HEK293 (cell line): ENCODE measurements around the gene ADAM19.

Source experiments
- GLIS2 ChIP-seq: fragments of 450-650 bp; formaldehyde crosslinking; IDR thresholded peaks from 2 replicates; pipeline ENCODE4 v1.5.1; 2016; ENCODE audit warnings: missing biosample characterization, missing genetic modification characterization
- KLF10 ChIP-seq: fragments of 450-650 bp; IDR thresholded peaks from 2 replicates; pipeline ENCODE4 v1.5.1; 2018; ENCODE audit warnings: missing biosample characterization, mild to moderate bottlenecking, missing genetic modification characterization
- KLF9 ChIP-seq: fragments of 450-650 bp; formaldehyde crosslinking; IDR thresholded peaks from 2 replicates; pipeline ENCODE4 v1.5.1; 2016; ENCODE audit warnings: missing biosample characterization, missing genetic modification characterization, low read depth
- OVOL3 ChIP-seq: fragments of 450-650 bp; formaldehyde crosslinking; IDR thresholded peaks from 2 replicates; pipeline ENCODE4 v1.5.1; 2016; ENCODE audit warnings: missing biosample characterization, missing genetic modification characterization
- SP2 ChIP-seq: fragments of 450-650 bp; formaldehyde crosslinking; IDR thresholded peaks from 2 replicates; pipeline ENCODE4 v1.5.1; 2016; ENCODE audit warnings: missing biosample characterization, missing genetic modification characterization
- YY1 ChIP-seq: fragments of 450-650 bp; formaldehyde crosslinking; IDR thresholded peaks from 2 replicates; pipeline ENCODE4 v1.5.1; 2018; ENCODE audit warnings: missing biosample characterization, missing genetic modification characterization
- ZBTB20 ChIP-seq: fragments of 450-650 bp; formaldehyde crosslinking; IDR thresholded peaks from 2 replicates; pipeline ENCODE4 v1.5.1; 2016; ENCODE audit warnings: missing biosample characterization, missing genetic modification characterization
- ZBTB8A ChIP-seq: fragments of 450-650 bp; formaldehyde crosslinking; IDR thresholded peaks from 2 replicates; pipeline ENCODE4 v1.5.1; 2016; ENCODE audit warnings: missing biosample characterization, missing genetic modification characterization
- ZNF23 ChIP-seq: fragments of 450-650 bp; formaldehyde crosslinking; IDR thresholded peaks from 2 replicates; pipeline ENCODE4 v1.5.1; 2016; ENCODE audit warnings: missing biosample characterization, missing genetic modification characterization, borderline replicate concordance
- ZNF350 ChIP-seq: fragments of 450-650 bp; formaldehyde crosslinking; IDR thresholded peaks from 2 replicates; pipeline ENCODE4 v1.5.0; 2017; ENCODE audit warnings: missing biosample characterization, mild to moderate bottlenecking, missing genetic modification characterization
- ZNF544 ChIP-seq: fragments of 450-650 bp; formaldehyde crosslinking; IDR thresholded peaks from 2 replicates; pipeline ENCODE4 v1.5.0; 2017; ENCODE audit warnings: missing biosample characterization, missing genetic modification characterization
- ZNF548 ChIP-seq: fragments of 450-650 bp; formaldehyde crosslinking; IDR thresholded peaks from 2 replicates; pipeline ENCODE4 v1.5.1; 2016; ENCODE audit warnings: missing biosample characterization, missing genetic modification characterization
- ZNF549 ChIP-seq: fragments of 450-650 bp; IDR thresholded peaks from 2 replicates; pipeline ENCODE4 v1.5.1; 2018; ENCODE audit warnings: missing biosample characterization, missing genetic modification characterization, mild to moderate bottlenecking, inconsistent platforms, moderate library complexity
- ZNF623 ChIP-seq: fragments of 450-650 bp; formaldehyde crosslinking; IDR thresholded peaks from 2 replicates; pipeline ENCODE4 v1.5.1; 2016; ENCODE audit warnings: missing biosample characterization, missing genetic modification characterization
- ZNF660 ChIP-seq: fragments of 450-650 bp; IDR thresholded peaks from 2 replicates; pipeline ENCODE4 v1.5.1; 2018; ENCODE audit warnings: missing biosample characterization, mild to moderate bottlenecking, missing genetic modification characterization
- ZSCAN16 ChIP-seq: fragments of 450-650 bp; formaldehyde crosslinking; IDR thresholded peaks from 2 replicates; pipeline ENCODE4 v1.5.1; 2016; ENCODE audit warnings: missing biosample characterization, missing genetic modification characterization
- TF ChIP-seq, protein P1 (sequence below): fragments of 450-650 bp; formaldehyde crosslinking; IDR thresholded peaks from 2 replicates; pipeline ENCODE4 v1.5.1; 2016; ENCODE audit warnings: missing biosample characterization, missing genetic modification characterization, borderline replicate concordance
- TF ChIP-seq, protein P2 (sequence below): fragments of 450-650 bp; formaldehyde crosslinking; IDR thresholded peaks from 2 replicates; pipeline ENCODE4 v1.5.1; 2016; ENCODE audit warnings: missing biosample characterization, missing genetic modification characterization
- TF ChIP-seq, protein P3 (sequence below): fragments of 450-650 bp; formaldehyde crosslinking; IDR thresholded peaks from 2 replicates; pipeline ENCODE4 v1.5.1; 2016; ENCODE audit warnings: missing biosample characterization, missing genetic modification characterization
- TF ChIP-seq, protein P4 (sequence below): fragments of 450-650 bp; formaldehyde crosslinking; IDR thresholded peaks from 2 replicates; pipeline ENCODE4 v1.5.1; 2016; ENCODE audit warnings: missing biosample characterization, missing genetic modification characterization
- TF ChIP-seq, protein P5 (sequence below): fragments of 450-650 bp; formaldehyde crosslinking; IDR thresholded peaks from 2 replicates; pipeline ENCODE4 v1.5.1; 2016; ENCODE audit warnings: missing biosample characterization, missing genetic modification characterization
- TF ChIP-seq, protein P6 (sequence below): fragments of 450-650 bp; formaldehyde crosslinking; optimal IDR thresholded peaks from 2 replicates; pipeline ENCODE3; 2016; ENCODE audit warnings: missing biosample characterization, mild to moderate bottlenecking, missing genetic modification characterization
- TF ChIP-seq, protein P7 (sequence below): fragments of 450-650 bp; formaldehyde crosslinking; IDR thresholded peaks from 2 replicates; pipeline ENCODE4 v1.5.1; 2017; ENCODE audit warnings: missing biosample characterization, missing genetic modification characterization

The ADAM19 gene

DNA sequence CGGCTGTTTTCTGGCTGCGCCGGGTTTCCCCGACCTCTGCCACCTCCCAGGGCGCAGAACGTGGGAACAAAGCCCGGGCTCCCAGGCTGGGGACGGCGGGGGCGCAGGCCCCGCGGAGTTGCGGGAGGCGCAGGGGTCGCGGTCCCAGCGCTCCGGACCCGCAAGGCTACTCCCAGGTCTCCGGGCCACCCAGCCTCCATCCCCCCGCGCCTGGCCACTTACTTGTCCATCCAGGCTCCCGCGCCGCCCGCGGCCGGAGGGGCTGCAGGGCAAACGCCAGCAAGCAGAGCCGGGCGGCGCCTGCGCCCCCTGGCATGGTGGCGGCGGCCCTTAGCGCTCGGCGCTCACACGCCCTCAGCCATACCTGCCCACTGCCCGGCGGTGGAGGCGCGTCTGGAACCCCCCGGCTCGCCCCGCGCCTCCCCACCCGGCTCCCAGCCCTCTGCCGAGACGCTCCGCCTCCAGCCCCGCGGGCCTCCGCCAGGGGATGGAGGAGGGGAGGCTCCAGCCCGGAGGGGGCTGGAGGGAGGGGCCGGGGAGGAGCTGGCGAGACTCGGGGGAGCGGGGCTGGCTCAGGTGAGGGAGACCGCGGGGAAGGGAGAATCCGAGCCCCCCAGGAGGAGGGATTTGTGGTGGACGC lies at the start of gene ADAM19 (continued):
- TF ChIP-seq ZBTB8A (tag by site-specific recombination) (peak; percentile 35), ZNF350 (tag by site-specific recombination) (no peak), YY1 (tag by site-specific recombination) (0 out of 2 replicates have a peak, but pooled peaks have one; percentile 42), GLIS2 (tag by site-specific recombination) (peak; percentile 81), ZNF23 (tag by site-specific recombination) (no peak), ZNF549 (tag by site-specific recombination) (no peak), ZNF660 (tag by site-specific recombination) (no peak), ZNF623 (tag by site-specific recombination) (no peak), ZSCAN16 (tag by site-specific recombination) (no peak), ZBTB20 (tag by site-specific recombination) (peak; percentile 37; the same call in 1 of the 2 replicates), KLF10 (tag by site-specific recombination) (peak; percentile 25; the same call in 1 of the 2 replicates), SP2 (tag by site-specific recombination) (no peak), KLF9 (tag by site-specific recombination) (peak; percentile 21; the same call in 1 of the 2 replicates), OVOL3 (tag by site-specific recombination) (no peak), ZNF548 (no peak), ZNF544 (tag by site-specific recombination) (no peak)
- TF ChIP-seq, protein P1, sequence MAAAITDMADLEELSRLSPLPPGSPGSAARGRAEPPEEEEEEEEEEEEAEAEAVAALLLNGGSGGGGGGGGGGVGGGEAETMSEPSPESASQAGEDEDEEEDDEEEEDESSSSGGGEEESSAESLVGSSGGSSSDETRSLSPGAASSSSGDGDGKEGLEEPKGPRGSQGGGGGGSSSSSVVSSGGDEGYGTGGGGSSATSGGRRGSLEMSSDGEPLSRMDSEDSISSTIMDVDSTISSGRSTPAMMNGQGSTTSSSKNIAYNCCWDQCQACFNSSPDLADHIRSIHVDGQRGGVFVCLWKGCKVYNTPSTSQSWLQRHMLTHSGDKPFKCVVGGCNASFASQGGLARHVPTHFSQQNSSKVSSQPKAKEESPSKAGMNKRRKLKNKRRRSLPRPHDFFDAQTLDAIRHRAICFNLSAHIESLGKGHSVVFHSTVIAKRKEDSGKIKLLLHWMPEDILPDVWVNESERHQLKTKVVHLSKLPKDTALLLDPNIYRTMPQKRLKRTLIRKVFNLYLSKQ (tag by site-specific recombination): no peak
- TF ChIP-seq, protein P2, sequence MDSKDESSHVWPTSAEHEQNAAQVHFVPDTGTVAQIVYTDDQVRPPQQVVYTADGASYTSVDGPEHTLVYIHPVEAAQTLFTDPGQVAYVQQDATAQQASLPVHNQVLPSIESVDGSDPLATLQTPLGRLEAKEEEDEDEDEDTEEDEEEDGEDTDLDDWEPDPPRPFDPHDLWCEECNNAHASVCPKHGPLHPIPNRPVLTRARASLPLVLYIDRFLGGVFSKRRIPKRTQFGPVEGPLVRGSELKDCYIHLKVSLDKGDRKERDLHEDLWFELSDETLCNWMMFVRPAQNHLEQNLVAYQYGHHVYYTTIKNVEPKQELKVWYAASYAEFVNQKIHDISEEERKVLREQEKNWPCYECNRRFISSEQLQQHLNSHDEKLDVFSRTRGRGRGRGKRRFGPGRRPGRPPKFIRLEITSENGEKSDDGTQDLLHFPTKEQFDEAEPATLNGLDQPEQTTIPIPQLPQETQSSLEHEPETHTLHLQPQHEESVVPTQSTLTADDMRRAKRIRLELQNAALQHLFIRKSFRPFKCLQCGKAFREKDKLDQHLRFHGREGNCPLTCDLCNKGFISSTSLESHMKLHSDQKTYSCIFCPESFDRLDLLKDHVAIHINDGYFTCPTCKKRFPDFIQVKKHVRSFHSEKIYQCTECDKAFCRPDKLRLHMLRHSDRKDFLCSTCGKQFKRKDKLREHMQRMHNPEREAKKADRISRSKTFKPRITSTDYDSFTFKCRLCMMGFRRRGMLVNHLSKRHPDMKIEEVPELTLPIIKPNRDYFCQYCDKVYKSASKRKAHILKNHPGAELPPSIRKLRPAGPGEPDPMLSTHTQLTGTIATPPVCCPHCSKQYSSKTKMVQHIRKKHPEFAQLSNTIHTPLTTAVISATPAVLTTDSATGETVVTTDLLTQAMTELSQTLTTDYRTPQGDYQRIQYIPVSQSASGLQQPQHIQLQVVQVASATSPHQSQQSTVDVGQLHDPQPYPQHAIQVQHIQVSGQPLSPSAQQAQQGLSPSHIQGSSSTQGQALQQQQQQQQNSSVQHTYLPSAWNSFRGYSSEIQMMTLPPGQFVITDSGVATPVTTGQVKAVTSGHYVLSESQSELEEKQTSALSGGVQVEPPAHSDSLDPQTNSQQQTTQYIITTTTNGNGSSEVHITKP: peak; percentile 87
- TF ChIP-seq, protein P3, sequence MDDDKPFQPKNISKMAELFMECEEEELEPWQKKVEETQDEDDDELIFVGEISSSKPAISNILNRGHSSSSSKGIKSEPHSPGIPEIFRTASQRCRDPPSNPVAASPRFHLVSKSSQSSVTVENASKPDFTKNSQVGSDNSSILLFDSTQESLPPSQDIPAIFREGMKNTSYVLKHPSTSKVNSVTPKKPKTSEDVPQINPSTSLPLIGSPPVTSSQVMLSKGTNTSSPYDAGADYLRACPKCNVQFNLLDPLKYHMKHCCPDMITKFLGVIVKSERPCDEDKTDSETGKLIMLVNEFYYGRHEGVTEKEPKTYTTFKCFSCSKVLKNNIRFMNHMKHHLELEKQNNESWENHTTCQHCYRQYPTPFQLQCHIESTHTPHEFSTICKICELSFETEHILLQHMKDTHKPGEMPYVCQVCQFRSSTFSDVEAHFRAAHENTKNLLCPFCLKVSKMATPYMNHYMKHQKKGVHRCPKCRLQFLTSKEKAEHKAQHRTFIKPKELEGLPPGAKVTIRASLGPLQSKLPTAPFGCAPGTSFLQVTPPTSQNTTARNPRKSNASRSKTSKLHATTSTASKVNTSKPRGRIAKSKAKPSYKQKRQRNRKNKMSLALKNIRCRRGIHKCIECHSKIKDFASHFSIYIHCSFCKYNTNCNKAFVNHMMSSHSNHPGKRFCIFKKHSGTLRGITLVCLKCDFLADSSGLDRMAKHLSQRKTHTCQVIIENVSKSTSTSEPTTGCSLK (tag by site-specific recombination): no peak
- TF ChIP-seq, protein P4, sequence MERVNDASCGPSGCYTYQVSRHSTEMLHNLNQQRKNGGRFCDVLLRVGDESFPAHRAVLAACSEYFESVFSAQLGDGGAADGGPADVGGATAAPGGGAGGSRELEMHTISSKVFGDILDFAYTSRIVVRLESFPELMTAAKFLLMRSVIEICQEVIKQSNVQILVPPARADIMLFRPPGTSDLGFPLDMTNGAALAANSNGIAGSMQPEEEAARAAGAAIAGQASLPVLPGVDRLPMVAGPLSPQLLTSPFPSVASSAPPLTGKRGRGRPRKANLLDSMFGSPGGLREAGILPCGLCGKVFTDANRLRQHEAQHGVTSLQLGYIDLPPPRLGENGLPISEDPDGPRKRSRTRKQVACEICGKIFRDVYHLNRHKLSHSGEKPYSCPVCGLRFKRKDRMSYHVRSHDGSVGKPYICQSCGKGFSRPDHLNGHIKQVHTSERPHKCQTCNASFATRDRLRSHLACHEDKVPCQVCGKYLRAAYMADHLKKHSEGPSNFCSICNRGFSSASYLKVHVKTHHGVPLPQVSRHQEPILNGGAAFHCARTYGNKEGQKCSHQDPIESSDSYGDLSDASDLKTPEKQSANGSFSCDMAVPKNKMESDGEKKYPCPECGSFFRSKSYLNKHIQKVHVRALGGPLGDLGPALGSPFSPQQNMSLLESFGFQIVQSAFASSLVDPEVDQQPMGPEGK (tag by site-specific recombination): peak; percentile 81
- TF ChIP-seq, protein P5, sequence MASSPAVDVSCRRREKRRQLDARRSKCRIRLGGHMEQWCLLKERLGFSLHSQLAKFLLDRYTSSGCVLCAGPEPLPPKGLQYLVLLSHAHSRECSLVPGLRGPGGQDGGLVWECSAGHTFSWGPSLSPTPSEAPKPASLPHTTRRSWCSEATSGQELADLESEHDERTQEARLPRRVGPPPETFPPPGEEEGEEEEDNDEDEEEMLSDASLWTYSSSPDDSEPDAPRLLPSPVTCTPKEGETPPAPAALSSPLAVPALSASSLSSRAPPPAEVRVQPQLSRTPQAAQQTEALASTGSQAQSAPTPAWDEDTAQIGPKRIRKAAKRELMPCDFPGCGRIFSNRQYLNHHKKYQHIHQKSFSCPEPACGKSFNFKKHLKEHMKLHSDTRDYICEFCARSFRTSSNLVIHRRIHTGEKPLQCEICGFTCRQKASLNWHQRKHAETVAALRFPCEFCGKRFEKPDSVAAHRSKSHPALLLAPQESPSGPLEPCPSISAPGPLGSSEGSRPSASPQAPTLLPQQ (tag by site-specific recombination): 0 out of 2 replicates have a peak, but pooled peaks have one; percentile 23
- TF ChIP-seq, protein P6, sequence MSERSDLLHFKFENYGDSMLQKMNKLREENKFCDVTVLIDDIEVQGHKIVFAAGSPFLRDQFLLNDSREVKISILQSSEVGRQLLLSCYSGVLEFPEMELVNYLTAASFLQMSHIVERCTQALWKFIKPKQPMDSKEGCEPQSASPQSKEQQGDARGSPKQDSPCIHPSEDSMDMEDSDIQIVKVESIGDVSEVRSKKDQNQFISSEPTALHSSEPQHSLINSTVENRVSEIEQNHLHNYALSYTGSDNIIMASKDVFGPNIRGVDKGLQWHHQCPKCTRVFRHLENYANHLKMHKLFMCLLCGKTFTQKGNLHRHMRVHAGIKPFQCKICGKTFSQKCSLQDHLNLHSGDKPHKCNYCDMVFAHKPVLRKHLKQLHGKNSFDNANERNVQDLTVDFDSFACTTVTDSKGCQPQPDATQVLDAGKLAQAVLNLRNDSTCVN (tag by site-specific recombination): peak; percentile 75
- TF ChIP-seq, protein P7, sequence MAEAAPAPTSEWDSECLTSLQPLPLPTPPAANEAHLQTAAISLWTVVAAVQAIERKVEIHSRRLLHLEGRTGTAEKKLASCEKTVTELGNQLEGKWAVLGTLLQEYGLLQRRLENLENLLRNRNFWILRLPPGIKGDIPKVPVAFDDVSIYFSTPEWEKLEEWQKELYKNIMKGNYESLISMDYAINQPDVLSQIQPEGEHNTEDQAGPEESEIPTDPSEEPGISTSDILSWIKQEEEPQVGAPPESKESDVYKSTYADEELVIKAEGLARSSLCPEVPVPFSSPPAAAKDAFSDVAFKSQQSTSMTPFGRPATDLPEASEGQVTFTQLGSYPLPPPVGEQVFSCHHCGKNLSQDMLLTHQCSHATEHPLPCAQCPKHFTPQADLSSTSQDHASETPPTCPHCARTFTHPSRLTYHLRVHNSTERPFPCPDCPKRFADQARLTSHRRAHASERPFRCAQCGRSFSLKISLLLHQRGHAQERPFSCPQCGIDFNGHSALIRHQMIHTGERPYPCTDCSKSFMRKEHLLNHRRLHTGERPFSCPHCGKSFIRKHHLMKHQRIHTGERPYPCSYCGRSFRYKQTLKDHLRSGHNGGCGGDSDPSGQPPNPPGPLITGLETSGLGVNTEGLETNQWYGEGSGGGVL (tag by site-specific recombination): peak; percentile 93
